Keratinocyte (primary cell): Measurements from ENCODE around the gene TNFRSF14. TPM values are rescaled to one million over a fixed set of nuclear protein-coding genes. Genes with fewer than 3 reads are reported as not detected.
A peak's percentile ranks its signal among the peaks of the same experiment; 100 is the strongest.

ENCODE experiments used
- DNase-seq: peaks from one replicate; pipeline ENCODE4 v3.0.0-alpha.2; 2011; ENCODE audit warnings: low read depth, missing footprints, low spot score
- FAIRE-seq: peaks from 2 replicates; lab custom pipeline; 2011; peaks lifted over from hg19 to GRCh38; lab: Jason Lieb, UNC
- H2AFZ ChIP-seq: 2 replicates; pipeline ENCODE4 v1.6.0; 2012; ENCODE audit warnings: low read length, control low read depth, inconsistent platforms; ENCODE audit not compliant: control insufficient read depth
- H3K27ac ChIP-seq: 2 replicates; pipeline ENCODE4 v1.5.1; 2011; ENCODE audit warnings: low read length; ENCODE audit not compliant: control insufficient read depth, insufficient read depth
- H3K27me3 ChIP-seq: 3 replicates; pipeline ENCODE4 v1.6.0; 2011; ENCODE audit warnings: low read length; ENCODE audit not compliant: control insufficient read depth, insufficient read depth; ENCODE audit errors: extremely low read depth
- H3K36me3 ChIP-seq, 2 experiments: 2 replicates in 1 of 2; 3 replicates in 1 of 2; pipeline ENCODE4 v1.5.1; 2011; ENCODE audit warnings: low read length in 2 of 2, mild to moderate bottlenecking in 1 of 2; ENCODE audit not compliant: control insufficient read depth in 2 of 2, insufficient read depth in 2 of 2; ENCODE audit errors: extremely low read depth in 1 of 2
- H3K4me1 ChIP-seq: 3 replicates; pipeline ENCODE4 v1.5.1; 2011; ENCODE audit warnings: low read length; ENCODE audit not compliant: control insufficient read depth, insufficient read depth; ENCODE audit errors: extremely low read depth
- H3K4me2 ChIP-seq: 3 replicates; pipeline ENCODE4 v1.6.0; 2011; ENCODE audit warnings: low read depth, low read length; ENCODE audit not compliant: control insufficient read depth, insufficient read depth; ENCODE audit errors: extremely low read depth
- H3K4me3 ChIP-seq, 3 experiments: fragments of 200-600 bp in 1 of 3; sonication (generic) in 1 of 3; 2 replicates in 2 of 3; 3 replicates in 1 of 3; pipeline ENCODE4 v1.5.1; 2011 to 2016; ENCODE audit warnings: low read length in 3 of 3, mild to moderate bottlenecking in 3 of 3, control low read depth in 2 of 3, inconsistent platforms in 1 of 3, low read depth in 1 of 3, mixed read lengths in 1 of 3, mixed run types in 1 of 3, moderate library complexity in 1 of 3; ENCODE audit not compliant: control insufficient read depth in 2 of 3, insufficient read depth in 2 of 3; ENCODE audit errors: extremely low read depth in 1 of 3
- H3K79me2 ChIP-seq: 2 replicates; pipeline ENCODE4 v1.6.0; 2012; ENCODE audit warnings: low read length; ENCODE audit not compliant: control insufficient read depth, insufficient read depth
- H3K9ac ChIP-seq: 3 replicates; pipeline ENCODE4 v1.6.0; 2011; ENCODE audit warnings: low read length; ENCODE audit not compliant: control insufficient read depth, insufficient read depth; ENCODE audit errors: extremely low read depth
- H3K9me1 ChIP-seq: 3 replicates; pipeline ENCODE4 v1.6.0; 2011; ENCODE audit warnings: low read length; ENCODE audit not compliant: control insufficient read depth, insufficient read depth; ENCODE audit errors: extremely low read depth
- H3K9me3 ChIP-seq: 2 replicates; pipeline ENCODE4 v1.5.1; 2012; ENCODE audit warnings: low read depth, low read length; ENCODE audit not compliant: control insufficient read depth
- H4K20me1 ChIP-seq: 3 replicates; pipeline ENCODE4 v1.6.0; 2011; ENCODE audit warnings: low read length; ENCODE audit not compliant: control insufficient read depth, insufficient read depth; ENCODE audit errors: extremely low read depth
- EZH2 ChIP-seq: IDR thresholded peaks from one replicate; pipeline ENCODE4 v1.6.1; 2012; ENCODE audit warnings: inconsistent platforms, mild to moderate bottlenecking, low read length, moderate library complexity
- dilution Hi-C: fragments of 300-500 bp; cut with MboI; formaldehyde crosslinking; loops from one replicate; pipeline ENCODE4 v1.7.0; 2020; ENCODE audit warnings: low sequenced_read_pairs; ENCODE audit not compliant: extremely low pct_ligation_motif_present
- polyA plus RNA-seq, 5 experiments: library from polyadenylated mRNA; depleted of rRNA in 3 of 5; stranded (reverse) in 3 of 5; stranded (forward) in 1 of 5; unstranded in 1 of 5; fragments of >200 nt; gene quantifications; 1 replicate in 1 of 5; 2 replicates in 3 of 5; 3 replicates in 1 of 5; pipeline versions ENCODE4 v1.2.1 to v1.2.3, GENCODE V29; 2011 to 2012; ENCODE audit warnings: missing spikeins in 2 of 5, low read depth in 1 of 5, low replicate concordance in 1 of 5
- TF ChIP-seq, protein P1 (sequence below), 3 experiments: IDR thresholded peaks in 1 of 3; conservative IDR thresholded peaks in 1 of 3; optimal IDR thresholded peaks in 1 of 3; 2 replicates in 2 of 3; 3 replicates in 1 of 3; pipeline versions ENCODE3 to v1.5.1; 2011; ENCODE audit warnings: low read length in 3 of 3, mild to moderate bottlenecking in 3 of 3, moderate library complexity in 2 of 3, control low read depth in 1 of 3, inconsistent platforms in 1 of 3; ENCODE audit not compliant: insufficient read depth in 2 of 3; ENCODE audit errors: extremely low read depth in 1 of 3

Gene TNFRSF14
- polyA plus RNA-seq, 1 donor (not counting 4 experiments of a cell fraction or from before 2014, with no cell fraction given), result 5.2 TPM

DNA sequence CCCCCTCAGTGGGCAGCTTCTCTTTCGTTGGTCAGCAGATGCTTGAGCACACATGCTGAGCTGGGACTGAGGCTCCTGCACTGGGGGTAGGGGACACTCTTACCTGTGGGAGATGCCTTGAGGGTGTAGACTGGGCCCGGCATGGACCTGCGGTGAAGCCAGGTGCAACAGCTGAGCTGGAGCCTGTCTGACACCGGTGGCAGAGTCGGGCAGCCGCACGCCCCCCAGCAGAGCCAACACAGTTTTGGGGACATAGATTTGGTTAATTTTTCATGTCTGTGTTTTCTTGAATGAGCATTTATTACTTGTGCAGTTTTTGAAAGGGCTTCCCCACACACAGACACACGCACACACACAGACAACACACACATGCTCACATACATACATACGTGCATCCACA lies 20.2 kb upstream of the TNFRSF14 start:
- DNase-seq, result no peak

GRCh38 chr1:2537784-2538115 lies 18.4 kb upstream of the TNFRSF14 start:
- Histone ChIP-seq H3K9me3 (no peaks in the 10 kb centered on the region), H2AFZ (no peak overlapping the region), H3K4me2 (no peak overlapping the region), H3K9ac (no peak overlapping the region), H3K9me1 (no peaks in the 10 kb centered on the region), H4K20me1 (no peaks in the 10 kb centered on the region), H3K4me3 (no peak overlapping the region), H3K4me1 (peaks cover 47% of the 10 kb centered on the region), H3K27ac (no peak overlapping the region), H3K79me2 (no peaks in the 10 kb centered on the region), H3K36me3 (no peaks in the 10 kb centered on the region), H3K27me3 (no peaks in the 10 kb centered on the region)
- dilution Hi-C loops, result no loop called here
- no peak for FAIRE-seq
- no peak for DNase-seq
- TF ChIP-seq, protein P1, sequence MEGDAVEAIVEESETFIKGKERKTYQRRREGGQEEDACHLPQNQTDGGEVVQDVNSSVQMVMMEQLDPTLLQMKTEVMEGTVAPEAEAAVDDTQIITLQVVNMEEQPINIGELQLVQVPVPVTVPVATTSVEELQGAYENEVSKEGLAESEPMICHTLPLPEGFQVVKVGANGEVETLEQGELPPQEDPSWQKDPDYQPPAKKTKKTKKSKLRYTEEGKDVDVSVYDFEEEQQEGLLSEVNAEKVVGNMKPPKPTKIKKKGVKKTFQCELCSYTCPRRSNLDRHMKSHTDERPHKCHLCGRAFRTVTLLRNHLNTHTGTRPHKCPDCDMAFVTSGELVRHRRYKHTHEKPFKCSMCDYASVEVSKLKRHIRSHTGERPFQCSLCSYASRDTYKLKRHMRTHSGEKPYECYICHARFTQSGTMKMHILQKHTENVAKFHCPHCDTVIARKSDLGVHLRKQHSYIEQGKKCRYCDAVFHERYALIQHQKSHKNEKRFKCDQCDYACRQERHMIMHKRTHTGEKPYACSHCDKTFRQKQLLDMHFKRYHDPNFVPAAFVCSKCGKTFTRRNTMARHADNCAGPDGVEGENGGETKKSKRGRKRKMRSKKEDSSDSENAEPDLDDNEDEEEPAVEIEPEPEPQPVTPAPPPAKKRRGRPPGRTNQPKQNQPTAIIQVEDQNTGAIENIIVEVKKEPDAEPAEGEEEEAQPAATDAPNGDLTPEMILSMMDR (optimal IDR thresholded peaks at IDR 0.05 in 1 of 3, IDR thresholded peaks at IDR 0.05 in 1 of 3, conservative IDR thresholded peaks at IDR 0.05 in 1 of 3; ENCODE audit: extremely low read depth in 1 of 3, insufficient read depth in 2 of 3, low read length in 3 of 3), result no peak
- TF ChIP-seq EZH2, result no peak

More for the DNA sequence above, 20.2 kb upstream of the TNFRSF14 start:
- no peak overlapping the region for H3K9ac ChIP-seq
- dilution Hi-C loops, result no loop called here
- no peaks in the 10 kb centered on the region for H3K9me3 ChIP-seq
- H2AFZ ChIP-seq, result no peak overlapping the region
- no peaks in the 10 kb centered on the region for H3K27me3 ChIP-seq
- H3K79me2 ChIP-seq, result no peaks in the 10 kb centered on the region
- H3K36me3 ChIP-seq, result no peaks in the 10 kb centered on the region
- no peak for FAIRE-seq
- no peak overlapping the region for H3K4me2 ChIP-seq
- TF ChIP-seq, protein P1 (optimal IDR thresholded peaks at IDR 0.05 in 1 of 3, IDR thresholded peaks at IDR 0.05 in 1 of 3, conservative IDR thresholded peaks at IDR 0.05 in 1 of 3; ENCODE audit: extremely low read depth in 1 of 3, insufficient read depth in 2 of 3, low read length in 3 of 3), result no peak
- no peak for TF ChIP-seq EZH2
- no peak overlapping the region for H3K4me3 ChIP-seq
- H4K20me1 ChIP-seq, result no peaks in the 10 kb centered on the region
- H3K27ac ChIP-seq, result peak overlapping the region; percentile 75
- peaks cover 62% of the 10 kb centered on the region for H3K4me1 ChIP-seq
- no peaks in the 10 kb centered on the region for H3K9me1 ChIP-seq
